ENCODE data around the gene DTNBP1. TPM values are rescaled to one million over a fixed set of nuclear protein-coding genes. Genes with fewer than 3 reads are reported as not detected.

DTNBP1 gene
- total RNA-seq, 1 donor from 2014 or later, result 19.4 TPM

GRCh38 chr6:15500901-15501825 is 161.7 kb downstream of the DTNBP1 start:
- Mint-ChIP-seq H3K27ac (no peak overlapping the region), H3K4me1 (peaks cover 46% of the 10 kb centered on the region), H3K4me3 (no peak overlapping the region), H3K36me3 (peaks cover 27% of the 10 kb centered on the region), H3K9me3 (no peaks in the 10 kb centered on the region), H3K27me3 (ENCODE audit: low read depth) (no peaks in the 10 kb centered on the region)
- TF ChIP-seq, protein P1, sequence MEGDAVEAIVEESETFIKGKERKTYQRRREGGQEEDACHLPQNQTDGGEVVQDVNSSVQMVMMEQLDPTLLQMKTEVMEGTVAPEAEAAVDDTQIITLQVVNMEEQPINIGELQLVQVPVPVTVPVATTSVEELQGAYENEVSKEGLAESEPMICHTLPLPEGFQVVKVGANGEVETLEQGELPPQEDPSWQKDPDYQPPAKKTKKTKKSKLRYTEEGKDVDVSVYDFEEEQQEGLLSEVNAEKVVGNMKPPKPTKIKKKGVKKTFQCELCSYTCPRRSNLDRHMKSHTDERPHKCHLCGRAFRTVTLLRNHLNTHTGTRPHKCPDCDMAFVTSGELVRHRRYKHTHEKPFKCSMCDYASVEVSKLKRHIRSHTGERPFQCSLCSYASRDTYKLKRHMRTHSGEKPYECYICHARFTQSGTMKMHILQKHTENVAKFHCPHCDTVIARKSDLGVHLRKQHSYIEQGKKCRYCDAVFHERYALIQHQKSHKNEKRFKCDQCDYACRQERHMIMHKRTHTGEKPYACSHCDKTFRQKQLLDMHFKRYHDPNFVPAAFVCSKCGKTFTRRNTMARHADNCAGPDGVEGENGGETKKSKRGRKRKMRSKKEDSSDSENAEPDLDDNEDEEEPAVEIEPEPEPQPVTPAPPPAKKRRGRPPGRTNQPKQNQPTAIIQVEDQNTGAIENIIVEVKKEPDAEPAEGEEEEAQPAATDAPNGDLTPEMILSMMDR (IDR thresholded peaks at IDR 0.05; ENCODE audit: unreplicated experiment), result no peak
- no peak for DNase-seq (ENCODE audit: low spot score in 2 of 2, unreplicated experiment in 2 of 2)

- Mint-ChIP-seq H3K27me3 (ENCODE audit: low read depth) (no peaks in the 10 kb centered on the region), H3K4me1 (peaks cover 39% of the 10 kb centered on the region)
- TF ChIP-seq, protein P1 (IDR thresholded peaks at IDR 0.05; ENCODE audit: unreplicated experiment), result no peak
Measured at GRCh38 chr6:15500078-15500740, 162.6 kb downstream of the DTNBP1 start.

GRCh38 chr6:15499591-15499990 is 163.2 kb downstream of the DTNBP1 start:
- peaks cover 39% of the 10 kb centered on the region for H3K36me3 Mint-ChIP-seq

More at GRCh38 chr6:15500078-15500740, 162.6 kb downstream of the DTNBP1 start:
- no peak overlapping the region for H3K4me3 Mint-ChIP-seq
- no peaks in the 10 kb centered on the region for H3K9me3 Mint-ChIP-seq
- H3K27ac Mint-ChIP-seq, result no peak overlapping the region
- no peak for DNase-seq (ENCODE audit: low spot score in 2 of 2, unreplicated experiment in 2 of 2)
- peaks cover 36% of the 10 kb centered on the region for H3K36me3 Mint-ChIP-seq

GRCh38 chr6:15499125-15499524 is 163.7 kb downstream of the DTNBP1 start:
- Mint-ChIP-seq H3K27me3 (ENCODE audit: low read depth) (no peaks in the 10 kb centered on the region), H3K4me3 (no peak overlapping the region)

More at GRCh38 chr6:15499591-15499990, 163.2 kb downstream of the DTNBP1 start:
- Mint-ChIP-seq H3K27ac (no peak overlapping the region), H3K27me3 (ENCODE audit: low read depth) (no peaks in the 10 kb centered on the region), H3K4me3 (no peak overlapping the region), H3K9me3 (no peaks in the 10 kb centered on the region), H3K4me1 (peaks cover 33% of the 10 kb centered on the region)
- TF ChIP-seq, protein P1 (IDR thresholded peaks at IDR 0.05; ENCODE audit: unreplicated experiment), result no peak
- no peak for DNase-seq (ENCODE audit: low spot score in 2 of 2, unreplicated experiment in 2 of 2)

GRCh38 chr6:15498640-15499039 is 164.2 kb downstream of the DTNBP1 start:
- H3K27me3 Mint-ChIP-seq (ENCODE audit: low read depth), result no peaks in the 10 kb centered on the region
- TF ChIP-seq, protein P1 (IDR thresholded peaks at IDR 0.05; ENCODE audit: unreplicated experiment), result no peak
- H3K4me1 Mint-ChIP-seq, result peaks cover 28% of the 10 kb centered on the region
- DNase-seq (ENCODE audit: low spot score in 2 of 2, unreplicated experiment in 2 of 2), result no peak
- H3K4me3 Mint-ChIP-seq, result no peak overlapping the region
- peaks cover 39% of the 10 kb centered on the region for H3K36me3 Mint-ChIP-seq
- no peak overlapping the region for H3K27ac Mint-ChIP-seq
- no peaks in the 10 kb centered on the region for H3K9me3 Mint-ChIP-seq

More at GRCh38 chr6:15499125-15499524, 163.7 kb downstream of the DTNBP1 start:
- DNase-seq (ENCODE audit: low spot score in 2 of 2, unreplicated experiment in 2 of 2), result no peak
- TF ChIP-seq, protein P1 (IDR thresholded peaks at IDR 0.05; ENCODE audit: unreplicated experiment), result no peak
- Mint-ChIP-seq H3K36me3 (peaks cover 39% of the 10 kb centered on the region), H3K27ac (no peak overlapping the region), H3K4me1 (peaks cover 28% of the 10 kb centered on the region), H3K9me3 (no peaks in the 10 kb centered on the region)
